ENCODE results near the gene GNB1L. TPM values are rescaled to one million over a fixed set of nuclear protein-coding genes. Genes with fewer than 3 reads are reported as not detected.

Gene GNB1L
- total and polyA plus RNA-seq, 2 of the 13 experiments (the other 11 are each of a cell fraction or from before 2014, with no cell fraction given) = 2.5 to 7.4 TPM

- TF ChIP-seq ARNT2 (CRISPR knock-in tag; IDR thresholded peaks at IDR 0.05; ENCODE audit: low read depth) (no peak), SMAD3 (CRISPR knock-in tag; IDR thresholded peaks at IDR 0.05) (no peak), SATB2 (CRISPR knock-in tag; IDR thresholded peaks at IDR 0.05) (no peak)
These were observed 48.4 kb upstream of the GNB1L start (continued) for GRCh38 chr22:19903031-19903430.

- Histone ChIP-seq H3K9me3 (ENCODE audit: low read length) (no peaks in the 10 kb centered on the region), H3K4me1 (ENCODE audit: insufficient read depth, low read length) (peaks cover 62% of the 10 kb centered on the region), H3K9ac (ENCODE audit: insufficient read depth, low read depth, low read length) (no peak overlapping the region), H3K27me3 (ENCODE audit: control insufficient read depth in 1 of 2, insufficient read depth in 2 of 2, low read length in 2 of 2) (no peaks in the 10 kb centered on the region), H3K27ac (ENCODE audit: extremely low read length, insufficient read depth, low read length) (peak overlapping the region; percentile 4), H2AFZ (ENCODE audit: low read length) (no peak overlapping the region), H3K4me3 (replicated peaks in 1 of 3; ENCODE audit: insufficient read depth in 1 of 3, low read depth in 2 of 3, low read length in 3 of 3) (no peak overlapping the region), H4K20me1 (ENCODE audit: insufficient read depth, low read length) (no peaks in the 10 kb centered on the region), H3K79me2 (ENCODE audit: insufficient read depth, low read length) (no peaks in the 10 kb centered on the region), H3K36me3 (replicated peaks in 1 of 2; ENCODE audit: control insufficient read depth in 1 of 2, insufficient read depth in 2 of 2, low read length in 2 of 2) (peaks cover 5 to 8% of the 10 kb centered on the region in 2 experiments; a peak in 3 of 5 replicates), H3K4me2 (ENCODE audit: low read depth, low read length) (no peak overlapping the region)
- FAIRE-seq (peak; percentile 36), DNase-seq (ENCODE audit: low spot score) (peak; percentile 43), ATAC-seq (no peak)
- in situ Hi-C loops (cut with HindIII; ENCODE audit: extremely low pct_ligation_motif_present, low pct_unique_long_range_greater_than_20kb) = loop anchor here (5.0 kb wide), 2 partner anchors 50 to 170 kb away; partner anchors contain the start of genes GNB1L and RTL10
- BruUV-seq (replicated peaks) = no TSS peak
- WGBS (ENCODE audit: low lambda C conversion rate) = 80% methylated on average over 1 of the region's 7 CpGs
- intact Hi-C loops (cut with micrococcal nuclease; ENCODE audit: unreplicated experiment) = no loop called here
- ChIA-PET CTCF (ENCODE audit: low intra/inter-chr PET ratio, low total read pairs) (no interaction called here), POLR2A (interaction anchor here (1.8 to 2.3 kb wide), 3 partner anchors 10 to 47 kb away, joined by 5 to 11 read pairs (median 6); partner anchors contain the start of genes COMT, GNB1L, RTL10 and TXNRD2)
- no peak for TF ChIP-seq ZBTB26 (CRISPR knock-in tag; IDR thresholded peaks at IDR 0.05; ENCODE audit: borderline replicate concordance)
- no peak for TF ChIP-seq SOX6 (IDR thresholded peaks at IDR 0.05)
- peak; percentile 57 for TF ChIP-seq SOX6 (CRISPR knock-in tag; IDR thresholded peaks at IDR 0.05)
- no peak for TF ChIP-seq RERE (CRISPR knock-in tag; IDR thresholded peaks at IDR 0.05; ENCODE audit: low read depth)
- TF ChIP-seq ATF6 (CRISPR knock-in tag; conservative IDR thresholded peaks at IDR 0.05) = no peak
- TF ChIP-seq SOX5 (CRISPR knock-in tag; IDR thresholded peaks at IDR 0.05; ENCODE audit: borderline replicate concordance) = peak; percentile 35; the same call in 1 of the 2 replicates
- TF ChIP-seq ZBTB33 (CRISPR knock-in tag; IDR thresholded peaks at IDR 0.05) = 0 out of 2 replicates have a peak, but pooled peaks have one; percentile 30
These were observed 47.6 kb upstream of the GNB1L start for GRCh38 chr22:19902245-19902715.

Data from HepG2 (cell line).